Testis (tissue), 3 donors: Measurements from ENCODE around the gene SYAP1. TPM values are rescaled to one million over a fixed set of nuclear protein-coding genes. Genes with fewer than 3 reads are reported as not detected.
"Not testable (repeated sequence)": the region's sequence is repeated elsewhere in the genome, so short reads cannot be mapped to it uniquely, and the experiment has no call there.

ENCODE experiments used
- DNase-seq: peaks from one replicate; pipeline ENCODE4 v3.0.0-alpha.2; 2019
- H3K27ac ChIP-seq, 2 donors: fragments of 200-600 bp; sonication (generic); one replicate each; pipeline ENCODE4 v1.5.1; 2019
- H3K27me3 ChIP-seq: fragments of 200-600 bp; sonication (generic); one replicate; pipeline ENCODE4 v1.5.1; 2019
- H3K36me3 ChIP-seq: fragments of 200-600 bp; sonication (generic); one replicate; pipeline ENCODE4 v1.5.1; 2017; ENCODE audit warnings: low read depth; ENCODE audit errors: missing control alignments
- H3K4me1 ChIP-seq: fragments of 200-600 bp; sonication (generic); one replicate; pipeline ENCODE4 v1.5.1; 2019
- H3K4me3 ChIP-seq, 2 donors: fragments of 200-600 bp; sonication (generic); one replicate each; pipeline ENCODE4 v1.5.1; 2017 to 2019
- H3K9me3 ChIP-seq: fragments of 200-600 bp; sonication (generic); one replicate; pipeline ENCODE4 v1.5.1; 2017
- POLR2A ChIP-seq: fragments of 450-650 bp; IDR thresholded peaks from one replicate; pipeline ENCODE4 v1.6.1; 2017; ENCODE audit warnings: antibody characterized with exemption, mild to moderate bottlenecking, moderate library complexity
- WGBS, 2 donors: methylation state at CpG; one replicate each; pipeline ENCODE4 v1.1.5; 2018; 5-methylcytosine and 5-hydroxymethylcytosine counted together
- intact Hi-C: fragments of 100-400 bp; cut with DNase I; formaldehyde crosslinking; loops from one replicate; pipeline ENCODE4 v1.15.1; 2023; ENCODE audit warnings: low total_unique reads
- polyA plus RNA-seq: library from polyadenylated mRNA; stranded (reverse); fragments of 350-450 nt; fragmentation: Illumina TruSeq; extraction: RNeasy Lipid Tissue Mini Kit (QIAGEN cat#74804); gene quantifications from one replicate; pipeline ENCODE4 v1.2.3, GENCODE V29; 2014; ENCODE audit warnings: low read depth, low replicate concordance; ENCODE audit not compliant: insufficient read depth
- total RNA-seq, 2 donors: library from RNA; depleted of rRNA; stranded (reverse); fragments of >200 nt; gene quantifications; one replicate each; pipeline ENCODE4 v1.2.3, GENCODE V29; 2016
- TF ChIP-seq, protein P1 (sequence below), 3 experiments: fragments of 450-650 bp in 2 of 3; fragments of 200-600 bp in 1 of 3; sonication (generic) in 1 of 3; IDR thresholded peaks; one replicate each; pipeline ENCODE4 v1.5.1; 2016 to 2019; ENCODE audit warnings: antibody characterized with exemption in 3 of 3, mild to moderate bottlenecking in 2 of 3, moderate library complexity in 1 of 3

SYAP1 gene
- total and polyA plus RNA-seq, 3 donors from 2014 or later, result 9.0 to 17.1 (median 15.6) TPM

DNA sequence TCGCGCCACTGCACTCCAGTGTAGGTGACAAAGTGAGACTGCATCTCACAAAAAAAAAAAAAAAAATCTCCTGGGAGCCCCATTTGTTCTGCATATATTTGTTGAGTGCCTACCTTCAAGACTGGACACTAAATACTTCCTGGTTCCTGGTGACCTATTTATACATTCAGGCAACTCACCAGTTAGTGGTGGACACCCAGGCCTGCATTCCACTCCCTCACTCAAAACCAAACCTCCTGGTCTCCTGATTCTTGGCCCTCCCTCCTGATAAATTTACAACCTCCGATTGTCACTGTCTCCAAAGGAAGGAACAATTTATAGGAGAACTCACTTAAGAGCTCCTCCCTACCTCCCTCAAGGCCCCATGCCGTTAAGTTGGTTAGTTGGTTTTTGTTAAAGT, 3.1 kb downstream of the SYAP1 start:
- Histone ChIP-seq H3K27me3 (no peaks in the 10 kb centered on the region), H3K36me3 (no peaks in the 10 kb centered on the region), H3K27ac (no peak overlapping the region), H3K4me3 (no peak overlapping the region), H3K4me1 (no peaks in the 10 kb centered on the region), H3K9me3 (no peaks in the 10 kb centered on the region)
- intact Hi-C loops, result no loop called here
- WGBS, 2 donors, result 78 to 83% methylated on average over 4 of the region's 4 CpGs
- TF ChIP-seq POLR2A, result no peak
- TF ChIP-seq, protein P1, sequence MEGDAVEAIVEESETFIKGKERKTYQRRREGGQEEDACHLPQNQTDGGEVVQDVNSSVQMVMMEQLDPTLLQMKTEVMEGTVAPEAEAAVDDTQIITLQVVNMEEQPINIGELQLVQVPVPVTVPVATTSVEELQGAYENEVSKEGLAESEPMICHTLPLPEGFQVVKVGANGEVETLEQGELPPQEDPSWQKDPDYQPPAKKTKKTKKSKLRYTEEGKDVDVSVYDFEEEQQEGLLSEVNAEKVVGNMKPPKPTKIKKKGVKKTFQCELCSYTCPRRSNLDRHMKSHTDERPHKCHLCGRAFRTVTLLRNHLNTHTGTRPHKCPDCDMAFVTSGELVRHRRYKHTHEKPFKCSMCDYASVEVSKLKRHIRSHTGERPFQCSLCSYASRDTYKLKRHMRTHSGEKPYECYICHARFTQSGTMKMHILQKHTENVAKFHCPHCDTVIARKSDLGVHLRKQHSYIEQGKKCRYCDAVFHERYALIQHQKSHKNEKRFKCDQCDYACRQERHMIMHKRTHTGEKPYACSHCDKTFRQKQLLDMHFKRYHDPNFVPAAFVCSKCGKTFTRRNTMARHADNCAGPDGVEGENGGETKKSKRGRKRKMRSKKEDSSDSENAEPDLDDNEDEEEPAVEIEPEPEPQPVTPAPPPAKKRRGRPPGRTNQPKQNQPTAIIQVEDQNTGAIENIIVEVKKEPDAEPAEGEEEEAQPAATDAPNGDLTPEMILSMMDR (IDR thresholded peaks at IDR 0.05), result no peak
- DNase-seq, result no peak

DNA sequence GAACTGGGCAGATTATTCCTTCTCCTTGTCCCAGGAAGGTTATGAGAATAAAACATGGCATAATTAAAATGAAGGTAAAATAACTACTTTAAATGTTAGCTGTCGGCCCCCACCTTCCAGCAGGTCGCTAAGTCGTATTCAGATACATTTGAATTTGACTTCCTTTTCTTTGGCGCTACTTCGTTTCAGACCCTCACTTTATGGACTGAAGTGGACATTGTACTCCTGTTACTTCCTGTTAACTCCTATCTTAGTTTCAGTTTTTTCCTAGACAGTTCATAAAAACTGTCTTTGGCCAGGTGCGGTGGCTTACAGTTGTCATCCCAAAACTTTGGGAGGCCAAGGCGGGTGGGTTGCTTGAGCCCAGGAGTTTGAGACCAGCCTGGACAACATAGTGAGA, 5.7 kb downstream of the SYAP1 start:
- Histone ChIP-seq H3K4me1 (no peaks in the 10 kb centered on the region), H3K27me3 (no peaks in the 10 kb centered on the region), H3K4me3 (no peak overlapping the region), H3K9me3 (no peaks in the 10 kb centered on the region), H3K36me3 (no peaks in the 10 kb centered on the region), H3K27ac (no peak overlapping the region)
- 89 to 92% methylated on average over 7 of the region's 7 CpGs for WGBS, 2 donors
- intact Hi-C loops, result no loop called here
- DNase-seq, result no peak
- TF ChIP-seq, protein P1 (IDR thresholded peaks at IDR 0.05), result no peak
- no peak for TF ChIP-seq POLR2A

DNA sequence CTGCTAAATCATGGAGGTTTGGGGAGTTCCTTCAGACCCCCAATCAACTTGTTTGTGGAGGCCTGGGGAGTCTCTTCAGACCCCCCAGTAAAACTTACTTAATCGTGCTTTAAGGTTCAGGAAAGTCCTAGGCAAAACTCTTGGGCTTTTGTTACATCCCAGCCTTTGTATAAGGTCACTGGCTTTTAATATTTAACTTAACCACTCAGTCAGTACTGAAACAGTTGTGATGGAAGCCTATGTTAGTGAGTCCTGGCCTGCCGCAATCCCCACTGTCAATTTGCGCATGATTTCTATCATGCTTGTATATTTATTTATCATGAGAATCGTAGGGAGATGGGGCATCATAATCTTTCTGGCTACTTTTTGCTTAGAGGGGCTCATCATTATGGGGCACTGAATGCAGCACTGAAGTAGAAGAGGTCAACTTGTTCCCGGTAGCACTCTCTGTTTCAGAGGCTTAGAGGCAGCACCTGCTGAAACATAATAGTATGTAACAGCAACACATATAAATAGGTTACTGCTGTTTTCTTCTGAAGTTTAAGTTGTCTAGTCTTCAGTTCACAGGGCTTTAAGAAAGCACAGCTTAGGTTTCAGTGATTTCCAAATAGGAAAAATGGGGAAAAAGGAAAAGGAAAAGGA, 7.1 kb downstream of the SYAP1 start:
- intact Hi-C loops, H3K9me3 ChIP-seq, H3K36me3 ChIP-seq, DNase-seq, H3K27me3 ChIP-seq, H3K4me1 ChIP-seq, H3K4me3 ChIP-seq, H3K27ac ChIP-seq: not testable (repeated sequence)
- 50 to 82% methylated on average over 1 to 5 of the region's 5 CpGs for WGBS, 2 donors

DNA sequence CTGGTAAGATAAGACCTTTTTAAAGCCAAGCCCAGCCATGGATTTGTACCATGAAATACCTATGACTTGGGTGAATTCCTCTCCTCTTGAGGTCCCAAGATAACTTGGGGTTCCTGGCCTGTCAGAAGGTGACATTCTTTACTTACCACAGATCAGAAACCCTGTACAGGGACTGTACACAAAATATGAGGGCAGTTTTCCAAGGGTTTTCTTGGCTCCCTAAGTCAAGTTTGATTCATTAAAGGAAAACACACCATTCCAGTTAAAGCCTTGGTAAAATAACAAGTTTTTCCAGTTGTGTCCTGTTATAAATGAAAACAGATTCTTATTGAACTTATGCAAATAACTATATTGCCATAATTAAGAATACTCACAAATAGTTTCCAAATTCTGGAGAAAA, 8.2 kb downstream of the SYAP1 start:
- H3K36me3 ChIP-seq, result no peaks in the 10 kb centered on the region
- no peaks in the 10 kb centered on the region for H3K4me1 ChIP-seq
- intact Hi-C loops, result no loop called here
- no peaks in the 10 kb centered on the region for H3K27me3 ChIP-seq
- H3K9me3 ChIP-seq, result no peaks in the 10 kb centered on the region
- no peak overlapping the region for H3K4me3 ChIP-seq
- H3K27ac ChIP-seq, result no peak overlapping the region
- no peak for TF ChIP-seq POLR2A
- TF ChIP-seq, protein P1 (IDR thresholded peaks at IDR 0.05), result no peak
- no peak for DNase-seq

DNA sequence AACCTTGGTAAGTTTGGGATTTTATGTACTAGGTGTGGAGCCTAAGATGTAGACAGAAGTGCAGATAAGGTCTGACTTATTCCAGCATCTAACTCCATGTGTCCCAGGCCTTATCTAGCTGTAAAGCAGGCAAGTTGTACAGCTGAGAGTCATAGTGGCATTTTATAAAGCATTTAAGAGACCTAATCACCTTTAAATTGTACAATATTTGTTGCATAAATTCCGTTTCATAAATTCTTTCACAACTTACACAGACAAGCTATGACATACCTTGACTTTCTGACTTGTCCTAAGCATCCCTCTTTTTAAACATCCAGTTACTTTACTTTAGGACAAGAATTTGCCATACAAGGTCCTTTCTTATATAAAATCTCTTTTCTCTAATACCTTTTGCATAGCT, 11.0 kb downstream of the SYAP1 start:
- TF ChIP-seq, protein P1 (IDR thresholded peaks at IDR 0.05), result no peak
- TF ChIP-seq POLR2A, result no peak
- Histone ChIP-seq H3K27ac (no peak overlapping the region), H3K4me3 (no peak overlapping the region), H3K4me1 (no peaks in the 10 kb centered on the region), H3K27me3 (no peaks in the 10 kb centered on the region), H3K36me3 (no peaks in the 10 kb centered on the region), H3K9me3 (no peaks in the 10 kb centered on the region)
- intact Hi-C loops, result no loop called here
- DNase-seq, result no peak
- 95 to 100% methylated on average over 1 of the region's 1 CpG for WGBS, 2 donors
